Astrocyte (in vitro differentiated cells and primary cell): ENCODE data around the gene CYP27B1.

Experiments
- CTCF ChIP-seq: IDR thresholded peaks from 2 replicates; pipeline ENCODE4 v1.5.1; 2011; ENCODE audit warnings: low read depth, mild to moderate bottlenecking, inconsistent platforms, low read length, moderate library complexity; ENCODE audit not compliant: insufficient read depth
- EZH2 ChIP-seq: IDR thresholded peaks from 2 replicates; pipeline ENCODE4 v1.6.1; 2012; ENCODE audit warnings: mild to moderate bottlenecking, low read length, inconsistent platforms; ENCODE audit not compliant: insufficient read depth

GRCh38 chr12:57755194-57755453 is 11.8 kb downstream of the CYP27B1 start:
- TF ChIP-seq CTCF (no peak), EZH2 (no peak)
